Activated T-helper 2 cell treated with anti-CD3 and anti-CD28 coated beads, Interferon-gamma antibody, Interleukin-2, Interleukin-4, amounts not matched to agents 10 μg/mL and 5 μg/mL and 100 μg/mL, durations not matched to agents 14 hours and 24 hours and 36 hours (primary cell): Measurements from ENCODE around the gene KIF3A. TPM values are rescaled to one million over a fixed set of nuclear protein-coding genes. Genes with fewer than 3 reads are reported as not detected.

Experiments
- DNase-seq: peaks from one replicate; pipeline ENCODE4 v3.0.0; 2021; ENCODE audit warnings: low spot score
- H3K27ac Mint-ChIP-seq: one replicate; pipeline ENCODE4 v1.8.0; 2021; ENCODE audit warnings: mixed read lengths
- H3K27me3 Mint-ChIP-seq: one replicate; pipeline ENCODE4 v1.8.0; 2021; ENCODE audit warnings: low read depth, mixed read lengths
- H3K36me3 Mint-ChIP-seq: one replicate; pipeline ENCODE4 v1.8.0; 2021; ENCODE audit warnings: low read depth, mixed read lengths
- H3K4me1 Mint-ChIP-seq: one replicate; pipeline ENCODE4 v1.8.0; 2021; ENCODE audit warnings: low read depth, mixed read lengths
- H3K4me3 Mint-ChIP-seq: one replicate; pipeline ENCODE4 v1.8.0; 2021; ENCODE audit warnings: low read depth, mild to moderate bottlenecking, moderate library complexity, mixed read lengths
- H3K9me3 Mint-ChIP-seq: one replicate; pipeline ENCODE4 v1.8.0; 2021; ENCODE audit warnings: mixed read lengths
- intact Hi-C: fragments of 100-400 bp; cut with micrococcal nuclease; formaldehyde crosslinking; loops from one replicate; pipeline ENCODE4 v1.15.1; 2023
- total RNA-seq: library from RNA; stranded (reverse); gene quantifications from 2 replicates; pipeline ENCODE4 v1.2.3, GENCODE V29; 2022

KIF3A gene
- total RNA-seq, 1 donor from 2014 or later, result 41.4 TPM

- Mint-ChIP-seq H3K4me3 (no peak overlapping the region), H3K9me3 (no peaks in the 10 kb centered on the region), H3K27ac (peak overlapping the region; percentile 21), H3K27me3 (no peaks in the 10 kb centered on the region), H3K4me1 (peaks cover 55% of the 10 kb centered on the region), H3K36me3 (peaks cover 3% of the 10 kb centered on the region)
- no peak for DNase-seq
- intact Hi-C loops, result no loop called here
Measured at GRCh38 chr5:132665574-132666080, 71.7 kb downstream of the KIF3A start.

DNA sequence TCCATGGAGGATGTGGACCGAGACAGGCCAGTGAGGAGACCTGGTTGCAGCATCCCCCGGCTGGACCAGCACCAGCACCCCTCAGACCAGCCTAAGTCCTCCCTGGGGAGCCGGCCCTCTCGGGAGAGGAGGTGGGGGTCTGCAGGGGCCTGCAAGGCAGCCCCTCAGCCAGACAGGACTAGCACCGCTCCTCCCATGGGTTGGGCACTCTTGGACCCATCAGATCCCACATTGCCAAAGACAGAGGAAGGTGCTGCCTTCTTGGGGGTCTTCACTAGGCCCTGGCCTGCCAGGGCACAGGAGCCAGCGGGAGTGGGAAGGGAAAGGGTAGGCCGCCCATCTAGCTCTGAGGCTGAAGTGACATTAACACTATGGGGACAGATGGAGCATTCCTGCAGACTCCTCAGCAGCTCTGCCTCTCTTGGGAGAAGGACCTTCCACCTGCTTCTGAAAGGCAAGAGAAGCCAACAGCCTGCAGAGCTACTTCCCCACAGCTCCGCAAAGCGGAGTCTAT is 72.6 kb downstream of the KIF3A start:
- H3K4me1 Mint-ChIP-seq, result peaks cover 63% of the 10 kb centered on the region
- peaks cover 10% of the 10 kb centered on the region for H3K36me3 Mint-ChIP-seq
- H3K4me3 Mint-ChIP-seq, result no peak overlapping the region
- peak overlapping the region; percentile 92 for H3K27ac Mint-ChIP-seq
- no peaks in the 10 kb centered on the region for H3K27me3 Mint-ChIP-seq
- intact Hi-C loops, result loop anchor here (1.0 to 5.0 kb wide), 4 partner anchors 24 to 158 kb away; no protein-coding TSS in a partner anchor
- DNase-seq, result no peak
- H3K9me3 Mint-ChIP-seq, result no peaks in the 10 kb centered on the region

DNA sequence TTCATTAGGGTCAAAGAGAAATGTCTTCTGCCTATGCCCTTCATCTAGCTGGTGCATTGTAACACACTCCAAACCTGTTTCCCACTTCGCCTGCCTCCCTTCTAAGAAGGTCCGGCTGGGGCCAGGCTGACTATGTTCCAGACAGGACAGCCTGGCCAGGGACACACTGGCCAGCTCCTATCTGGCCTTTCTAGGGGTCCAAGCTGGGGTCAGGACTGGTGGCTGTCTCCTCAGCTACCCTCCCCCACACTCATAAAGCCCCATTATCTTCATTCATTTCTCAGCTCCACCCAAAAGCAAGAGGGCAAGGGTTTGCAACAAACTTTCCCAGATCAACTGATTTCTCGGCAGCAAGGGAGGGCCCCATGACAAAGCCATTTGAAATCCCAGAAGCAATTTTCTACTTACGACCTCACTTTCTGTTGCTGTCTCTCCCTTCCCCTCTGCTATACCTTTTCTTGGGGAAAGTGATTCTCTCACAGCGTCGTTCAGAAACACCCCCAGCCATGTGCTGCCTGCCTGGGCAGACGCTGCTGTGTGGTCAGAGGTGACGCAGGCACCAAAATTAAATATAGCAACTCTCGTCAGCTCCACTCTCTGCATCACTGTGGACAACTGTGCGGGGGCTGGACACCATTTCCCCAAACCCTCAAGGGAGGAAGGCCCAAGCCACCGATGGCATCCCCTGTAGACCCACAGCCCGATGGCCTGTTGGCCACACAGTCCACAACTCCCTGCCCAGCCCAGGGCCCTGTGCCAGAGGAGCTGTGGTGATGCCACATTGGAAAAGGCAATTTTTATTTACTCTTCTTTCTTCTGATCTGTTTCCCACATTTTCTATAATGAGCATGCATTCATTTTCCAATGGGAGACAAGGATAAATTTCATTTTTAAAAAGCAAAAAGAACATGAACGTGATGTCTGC is 73.3 kb downstream of the KIF3A start:
- Mint-ChIP-seq H3K9me3 (no peaks in the 10 kb centered on the region), H3K27me3 (no peaks in the 10 kb centered on the region), H3K27ac (peak overlapping the region; percentile 92), H3K4me3 (peak overlapping the region; percentile 45), H3K36me3 (peaks cover 18% of the 10 kb centered on the region), H3K4me1 (peaks cover 65% of the 10 kb centered on the region)
- intact Hi-C loops, result loop anchor here (1.0 to 5.0 kb wide), 7 partner anchors 10 to 158 kb away; no protein-coding TSS in a partner anchor
- DNase-seq, result no peak

- DNase-seq, result no peak
- no peaks in the 10 kb centered on the region for H3K27me3 Mint-ChIP-seq
- H3K27ac Mint-ChIP-seq, result peak overlapping the region; percentile 92
- intact Hi-C loops, result loop anchor here (1.0 to 5.0 kb wide), 6 partner anchors 11 to 159 kb away; no protein-coding TSS in a partner anchor
- H3K36me3 Mint-ChIP-seq, result peaks cover 26% of the 10 kb centered on the region
- H3K9me3 Mint-ChIP-seq, result no peaks in the 10 kb centered on the region
- peaks cover 74% of the 10 kb centered on the region for H3K4me1 Mint-ChIP-seq
- H3K4me3 Mint-ChIP-seq, result no peak overlapping the region
Measured at GRCh38 chr5:132662925-132663770, 74.2 kb downstream of the KIF3A start.

GRCh38 chr5:132662004-132662401 is 75.3 kb downstream of the KIF3A start:
- H3K4me3 Mint-ChIP-seq, result peak overlapping the region; percentile 55
- H3K4me1 Mint-ChIP-seq, result peaks cover 78% of the 10 kb centered on the region
- H3K27me3 Mint-ChIP-seq, result no peaks in the 10 kb centered on the region
- intact Hi-C loops, result loop anchor here (5.0 kb wide), 3 partner anchors 90 to 160 kb away; no protein-coding TSS in a partner anchor
- H3K9me3 Mint-ChIP-seq, result no peaks in the 10 kb centered on the region
- DNase-seq, result no peak
- peaks cover 27% of the 10 kb centered on the region for H3K36me3 Mint-ChIP-seq
- H3K27ac Mint-ChIP-seq, result peak overlapping the region; percentile 83

- Mint-ChIP-seq H3K27ac (peak overlapping the region; percentile 83), H3K36me3 (peaks cover 27% of the 10 kb centered on the region), H3K9me3 (no peaks in the 10 kb centered on the region), H3K27me3 (no peaks in the 10 kb centered on the region), H3K4me1 (peaks cover 78% of the 10 kb centered on the region), H3K4me3 (peak overlapping the region; percentile 58)
- intact Hi-C loops, result loop anchor here (5.0 kb wide), 3 partner anchors 91 to 161 kb away; no protein-coding TSS in a partner anchor
- DNase-seq, result no peak
Measured at GRCh38 chr5:132661231-132662003, 75.9 kb downstream of the KIF3A start.

GRCh38 chr5:132659598-132660493 is 77.5 kb downstream of the KIF3A start:
- Mint-ChIP-seq H3K9me3 (no peaks in the 10 kb centered on the region), H3K27me3 (peaks cover 2% of the 10 kb centered on the region), H3K36me3 (peaks cover 27% of the 10 kb centered on the region), H3K27ac (peak overlapping the region; percentile 65), H3K4me3 (peak overlapping the region; percentile 75), H3K4me1 (peaks cover 72% of the 10 kb centered on the region)
- no peak for DNase-seq
- intact Hi-C loops, result loop anchor here (2.0 to 5.0 kb wide), 7 partner anchors 15 to 162 kb away; partner anchors contain the start of genes KIF3A and RAD50

- Mint-ChIP-seq H3K27me3 (peaks cover 8% of the 10 kb centered on the region), H3K36me3 (peaks cover 27% of the 10 kb centered on the region), H3K4me3 (peak overlapping the region; percentile 75), H3K9me3 (no peaks in the 10 kb centered on the region), H3K27ac (peak overlapping the region; percentile 65), H3K4me1 (peaks cover 70% of the 10 kb centered on the region)
- no peak for DNase-seq
- intact Hi-C loops, result loop anchor here (1.0 to 5.0 kb wide), 5 partner anchors 16 to 101 kb away; partner anchors contain the start of genes KIF3A and RAD50
Measured at GRCh38 chr5:132658381-132659302, 78.7 kb downstream of the KIF3A start.

- intact Hi-C loops, result loop anchor here (1.0 to 5.0 kb wide), 5 partner anchors 17 to 101 kb away; partner anchors contain the start of genes KIF3A and RAD50
Measured at GRCh38 chr5:132657676-132658380, 79.5 kb downstream of the KIF3A start, which contains the start of gene IL13. TSS of gene IL13 (plus strand) at chr5:132658173. CDS start at chr5:132658187, 14 bp downstream.

More at GRCh38 chr5:132657676-132658380, 79.5 kb downstream of the KIF3A start, which contains the start of gene IL13:
- no peak for DNase-seq
- Mint-ChIP-seq H3K4me1 (peaks cover 62% of the 10 kb centered on the region), H3K27ac (peak within 1 kb of the TSS; percentile 65), H3K36me3 (peaks cover 27% of the 10 kb centered on the region), H3K4me3 (peak within 1 kb of the TSS; percentile 75), H3K27me3 (peaks cover 8% of the 10 kb centered on the region), H3K9me3 (no peaks in the 10 kb centered on the region)
